Lower leg skin (tissue), 4 donors: ENCODE measurements around the gene SLC39A13. TPM values are rescaled to one million over a fixed set of nuclear protein-coding genes. Genes with fewer than 3 reads are reported as not detected.
A peak's percentile ranks its signal among the peaks of the same experiment; 100 is the strongest.

Experiments used
- DNase-seq, 2 donors: peaks; one replicate each; pipeline ENCODE4 v3.0.0-alpha.2; 2019; ENCODE audit warnings: low spot score in 2 of 2
- H3K4me3 ChIP-seq: fragments of 200-600 bp; sonication (generic); 2 replicates; pipeline ENCODE4 v1.5.1; 2017; ENCODE audit warnings: mild to moderate bottlenecking, low read depth; ENCODE audit not compliant: poor library complexity, severe bottlenecking
- CTCF ChIP-seq, 3 donors: fragments of 450-650 bp; IDR thresholded peaks; one replicate each; pipeline ENCODE4 v1.5.1; 2016; ENCODE audit warnings: antibody characterized with exemption in 3 of 3, mild to moderate bottlenecking in 3 of 3, moderate library complexity in 2 of 3
- POLR2A ChIP-seq, 2 donors: fragments of 450-650 bp; IDR thresholded peaks; one replicate each; pipeline ENCODE4 v1.6.1; 2016 to 2017; ENCODE audit warnings: antibody characterized with exemption in 2 of 2, mild to moderate bottlenecking in 1 of 2, moderate library complexity in 1 of 2
- WGBS, 2 donors: methylation state at CpG; one replicate each; pipeline ENCODE4 v1.1.5; 2018; 5-methylcytosine and 5-hydroxymethylcytosine counted together
- intact Hi-C: fragments of 100-400 bp; cut with DNase I; formaldehyde crosslinking; loops from one replicate; pipeline ENCODE4 v1.15.0; 2023; ENCODE audit warnings: low total_unique reads
- total RNA-seq, 4 donors: library from RNA; depleted of rRNA; stranded (reverse); fragments of >200 nt; gene quantifications; one replicate each; pipeline ENCODE4 v1.1.0, GENCODE V29; 2016

SLC39A13 gene
- total RNA-seq, 4 donors from 2014 or later: 22.9 to 59.2 (median 46.4) TPM

DNA sequence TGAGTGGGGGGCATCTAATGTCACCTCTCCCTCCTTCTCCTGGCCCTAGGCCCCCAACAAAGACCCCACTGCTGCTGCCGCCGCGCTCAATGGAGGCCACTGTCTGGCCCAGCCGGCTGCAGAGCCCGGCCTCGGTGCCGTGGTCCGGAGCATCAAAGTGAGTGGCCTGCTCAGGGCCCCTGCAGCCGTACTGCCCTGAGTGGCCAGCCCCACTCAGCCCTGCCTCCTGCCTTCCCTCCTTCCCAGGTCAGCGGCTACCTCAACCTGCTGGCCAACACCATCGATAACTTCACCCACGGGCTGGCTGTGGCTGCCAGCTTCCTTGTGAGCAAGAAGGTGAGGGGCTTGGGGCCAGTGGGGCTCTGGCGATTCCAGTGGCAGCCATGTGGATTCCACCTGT is 5.0 kb downstream of the SLC39A13 start:
- intact Hi-C loops: no loop called here
- DNase-seq: no peak
- TF ChIP-seq POLR2A (IDR thresholded peaks at IDR 0.05): no peak
- TF ChIP-seq CTCF (IDR thresholded peaks at IDR 0.05): no peak
- H3K4me3 ChIP-seq: no peak overlapping the region
- 83 to 84% methylated on average over 11 to 13 of the region's 13 CpGs for WGBS, 2 donors

- no peak for DNase-seq
- no peak for TF ChIP-seq POLR2A (IDR thresholded peaks at IDR 0.05)
- TF ChIP-seq CTCF (IDR thresholded peaks at IDR 0.05): no peak
- intact Hi-C loops: no loop called here
- H3K4me3 ChIP-seq: no peak overlapping the region
- 68 to 72% methylated on average over 15 to 16 of the region's 16 CpGs for WGBS, 2 donors
Observed at GRCh38 chr11:47413908-47414684, 5.7 kb downstream of the SLC39A13 start.

DNA sequence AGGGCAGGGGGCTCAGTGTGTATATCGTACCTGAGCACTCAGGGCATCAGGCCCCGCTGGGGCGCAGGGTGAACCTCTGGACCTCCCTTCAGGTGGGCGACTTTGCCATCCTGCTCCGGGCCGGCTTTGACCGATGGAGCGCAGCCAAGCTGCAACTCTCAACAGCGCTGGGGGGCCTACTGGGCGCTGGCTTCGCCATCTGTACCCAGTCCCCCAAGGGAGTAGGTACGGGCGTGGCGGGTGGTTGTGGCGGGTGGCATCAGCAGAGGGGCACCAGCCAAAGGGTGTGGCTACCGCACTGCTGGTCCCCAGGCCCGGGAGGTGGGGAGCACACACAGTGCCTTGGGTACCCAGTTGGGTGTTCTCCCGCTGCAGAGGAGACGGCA is 6.3 kb downstream of the SLC39A13 start:
- H3K4me3 ChIP-seq: no peak overlapping the region
- DNase-seq: no peak
- intact Hi-C loops: no loop called here
- 88 to 92% methylated on average over 6 to 15 of the region's 19 CpGs for WGBS, 2 donors
- TF ChIP-seq POLR2A (IDR thresholded peaks at IDR 0.05) (no peak), CTCF (IDR thresholded peaks at IDR 0.05) (no peak)

DNA sequence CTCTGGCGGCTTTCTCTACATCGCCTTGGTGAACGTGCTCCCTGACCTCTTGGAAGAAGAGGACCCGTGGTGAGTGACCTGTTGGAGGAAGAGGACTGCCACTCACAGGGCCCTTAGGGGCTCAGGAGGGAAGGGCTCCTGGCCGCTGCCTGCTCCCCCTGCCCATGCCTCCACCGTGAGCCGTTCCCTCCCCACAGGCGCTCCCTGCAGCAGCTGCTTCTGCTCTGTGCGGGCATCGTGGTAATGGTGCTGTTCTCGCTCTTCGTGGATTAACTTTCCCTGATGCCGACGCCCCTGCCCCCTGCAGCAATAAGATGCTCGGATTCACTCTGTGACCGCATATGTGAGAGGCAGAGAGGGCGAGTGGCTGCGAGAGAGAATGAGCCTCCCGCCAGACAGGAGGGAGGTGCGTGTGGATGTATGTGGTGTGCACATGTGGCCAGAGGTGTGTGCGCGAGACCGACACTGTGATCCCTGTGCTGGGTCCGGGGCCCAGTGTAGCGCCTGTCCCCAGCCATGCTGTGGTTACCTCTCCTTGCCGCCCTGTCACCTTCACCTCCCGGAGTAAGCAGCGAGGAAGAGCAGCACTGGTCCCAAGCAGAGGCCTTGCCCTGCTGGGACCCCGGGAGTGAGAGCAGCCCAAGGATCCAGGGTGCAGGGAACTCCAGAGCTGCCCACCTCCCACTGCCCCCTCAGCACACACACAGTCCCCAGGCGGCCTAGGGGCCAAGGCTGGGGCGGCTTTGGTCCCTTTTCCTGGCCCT is 6.9 kb downstream of the SLC39A13 start:
- WGBS, 2 donors: 77 to 81% methylated on average over 28 to 30 of the region's 31 CpGs
- no peak for DNase-seq
- intact Hi-C loops: no loop called here
- H3K4me3 ChIP-seq: no peak overlapping the region
- no peak for TF ChIP-seq CTCF (IDR thresholded peaks at IDR 0.05)
- no peak for TF ChIP-seq POLR2A (IDR thresholded peaks at IDR 0.05)

GRCh38 chr11:47415949-47416472 is 7.6 kb downstream of the SLC39A13 start:
- intact Hi-C loops: no loop called here
- 15 to 17% methylated on average over 9 to 12 of the region's 13 CpGs for WGBS, 2 donors
- DNase-seq: peak; percentile 63 to 94
- H3K4me3 ChIP-seq: no peak overlapping the region
- TF ChIP-seq CTCF (IDR thresholded peaks at IDR 0.05) (no peak), POLR2A (IDR thresholded peaks at IDR 0.05) (no peak)
